ENCODE data around the gene AUTS2.

Gene AUTS2

GRCh38 chr7:70460562-70460961 is 862.3 kb downstream of the AUTS2 start:
- DNase-seq: no peak

- DNase-seq: no peak
These were observed 865.2 kb downstream of the AUTS2 start for GRCh38 chr7:70463352-70463938.

GRCh38 chr7:70466725-70467364 is 868.6 kb downstream of the AUTS2 start:
- DNase-seq: no peak

- DNase-seq: no peak
These were observed 872.5 kb downstream of the AUTS2 start for GRCh38 chr7:70470746-70471145.

GRCh38 chr7:70472601-70473237 is 874.4 kb downstream of the AUTS2 start:
- no peak for DNase-seq

GRCh38 chr7:70474639-70475234 is 876.5 kb downstream of the AUTS2 start:
- DNase-seq: no peak

- no peak for DNase-seq
These were observed 879.0 kb downstream of the AUTS2 start for GRCh38 chr7:70477036-70478010.

GRCh38 chr7:70479153-70480021 is 881.1 kb downstream of the AUTS2 start:
- DNase-seq: no peak

GRCh38 chr7:70480927-70481569 is 882.8 kb downstream of the AUTS2 start:
- DNase-seq: no peak

- DNase-seq: no peak
These were observed 883.4 kb downstream of the AUTS2 start for GRCh38 chr7:70481570-70482123.

- DNase-seq: no peak
These were observed 886.0 kb downstream of the AUTS2 start for GRCh38 chr7:70484255-70484654.

GRCh38 chr7:70486977-70487376 is 888.7 kb downstream of the AUTS2 start:
- DNase-seq: no peak

GRCh38 chr7:70487428-70487827 is 889.2 kb downstream of the AUTS2 start:
- no peak for DNase-seq

GRCh38 chr7:70487886-70488285 is 889.6 kb downstream of the AUTS2 start:
- no peak for DNase-seq

GRCh38 chr7:70489813-70490212 is 891.5 kb downstream of the AUTS2 start:
- no peak for DNase-seq

GRCh38 chr7:70492625-70493024 is 894.4 kb downstream of the AUTS2 start:
- DNase-seq: no peak

- DNase-seq: no peak
These were observed 896.2 kb downstream of the AUTS2 start for GRCh38 chr7:70494225-70495032.

- no peak for DNase-seq
These were observed 896.7 kb downstream of the AUTS2 start for GRCh38 chr7:70495033-70495376.

GRCh38 chr7:70497793-70498192 is 899.5 kb downstream of the AUTS2 start:
- DNase-seq: no peak

All from activated CD4-positive, alpha-beta T cell treated with anti-CD3 and anti-CD28 coated beads, Interleukin-2, amount 50 U/mL, for 48 hours (primary cell).